NCI-H748 treated with DMSO at 0.1 percent for 48 hours (cell line): ENCODE data around the gene TTC9.

Experiments
- DNase-seq: peaks from one replicate; lab custom pipeline; 2025; lab: John Stamatoyannopoulos, UW

TTC9 gene

DNA sequence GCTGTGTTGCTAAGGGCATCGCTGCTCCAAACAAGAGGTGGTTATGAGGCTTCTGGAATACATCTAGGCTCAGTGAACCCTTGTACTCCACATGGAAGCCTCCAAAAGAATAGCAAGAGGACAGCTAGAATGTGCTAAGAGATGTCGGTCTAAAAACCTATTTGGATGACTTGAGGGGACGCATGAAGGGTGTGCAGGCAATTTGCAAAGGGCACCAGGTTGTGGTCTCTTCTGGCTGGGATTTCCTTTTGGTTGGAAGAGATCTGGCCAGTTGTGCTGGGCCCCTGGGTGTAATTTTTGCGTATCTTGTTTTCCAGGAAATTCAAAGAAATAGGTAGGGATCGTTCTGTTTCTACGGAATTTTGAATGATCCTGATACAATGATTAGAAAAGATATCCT, 4.2 kb downstream of the TTC9 start:
- DNase-seq, result no peak

GRCh38 chr14:70646705-70647104, 5.0 kb downstream of the TTC9 start:
- no peak for DNase-seq

DNA sequence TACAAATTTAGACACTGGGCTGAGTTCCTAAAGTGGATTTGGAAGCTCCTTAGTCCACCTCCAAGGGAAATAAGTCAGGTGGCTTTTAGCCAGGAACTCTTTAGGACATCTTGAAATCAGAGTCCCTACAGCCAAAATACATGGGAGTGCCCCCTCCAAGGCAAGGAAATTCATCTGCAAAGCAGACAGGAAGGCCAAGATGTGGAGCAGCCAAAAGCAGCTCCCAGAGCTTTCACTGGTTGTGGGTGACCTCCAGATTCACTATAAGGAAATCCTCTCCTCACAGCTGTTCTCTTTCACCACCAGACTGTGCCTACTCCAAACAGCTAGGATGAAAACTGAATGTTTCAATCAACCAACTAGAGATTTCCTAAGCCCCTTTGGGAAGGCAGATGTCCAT, 6.6 kb downstream of the TTC9 start:
- DNase-seq, result no peak

DNA sequence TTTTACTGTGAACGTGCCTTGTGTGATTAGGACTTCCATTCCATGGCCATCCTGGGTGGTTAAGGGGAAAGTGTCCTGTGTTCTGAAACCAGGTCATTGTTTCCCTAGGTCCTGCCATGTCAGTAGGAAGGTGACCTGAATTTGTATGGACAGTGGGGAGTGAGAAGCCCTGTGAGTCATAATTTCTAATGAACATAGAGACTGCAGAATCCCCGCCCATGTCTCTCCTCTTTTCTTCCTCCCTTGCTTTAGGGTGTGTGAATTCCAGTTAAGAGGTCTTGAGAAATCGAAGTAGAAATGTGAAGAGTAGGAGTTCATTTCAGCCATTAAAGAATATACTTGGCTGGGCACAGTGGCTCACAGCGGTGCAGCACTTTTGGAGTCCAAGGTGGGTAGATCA, 8.1 kb downstream of the TTC9 start:
- DNase-seq, result no peak

DNA sequence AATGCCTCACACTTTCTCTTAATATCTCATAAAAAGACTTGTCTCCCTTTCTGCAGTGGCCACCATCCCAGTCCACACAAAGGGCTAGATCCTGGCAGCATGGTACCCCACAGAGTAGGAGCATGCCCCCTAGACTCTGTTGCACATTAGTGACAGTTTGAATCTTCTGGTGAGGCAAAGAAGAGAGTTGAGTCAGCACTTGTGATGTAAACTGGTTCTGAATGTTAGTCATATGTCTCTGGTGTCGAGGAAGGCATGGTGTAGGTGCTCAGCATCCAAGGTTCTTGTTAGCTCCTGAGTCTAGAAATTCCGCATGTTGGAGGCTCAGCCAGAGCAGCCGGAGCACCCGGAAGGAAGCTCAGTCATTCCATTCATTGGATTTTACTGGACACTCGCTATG, 9.8 kb downstream of the TTC9 start:
- no peak for DNase-seq

DNA sequence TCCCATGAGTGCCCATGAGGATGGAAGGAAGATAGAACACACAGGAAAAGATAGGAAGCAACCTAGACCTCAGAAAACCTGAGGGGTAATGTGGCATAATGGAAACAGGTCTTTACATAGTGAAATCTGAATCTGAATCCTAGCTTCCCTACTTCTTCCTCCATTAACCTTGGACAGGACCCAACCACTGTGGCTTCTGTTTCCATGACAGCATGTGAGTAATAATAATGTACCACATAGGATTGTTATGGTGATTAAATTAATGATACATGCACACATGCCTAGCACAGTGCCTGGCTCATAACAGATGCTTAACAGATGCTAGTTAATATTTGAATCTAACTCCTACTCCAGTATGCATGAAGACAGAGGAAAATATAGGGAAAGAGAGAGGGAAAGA, 11.2 kb downstream of the TTC9 start:
- DNase-seq, result no peak

GRCh38 chr14:70653662-70654061, 11.9 kb downstream of the TTC9 start:
- DNase-seq, result no peak

DNA sequence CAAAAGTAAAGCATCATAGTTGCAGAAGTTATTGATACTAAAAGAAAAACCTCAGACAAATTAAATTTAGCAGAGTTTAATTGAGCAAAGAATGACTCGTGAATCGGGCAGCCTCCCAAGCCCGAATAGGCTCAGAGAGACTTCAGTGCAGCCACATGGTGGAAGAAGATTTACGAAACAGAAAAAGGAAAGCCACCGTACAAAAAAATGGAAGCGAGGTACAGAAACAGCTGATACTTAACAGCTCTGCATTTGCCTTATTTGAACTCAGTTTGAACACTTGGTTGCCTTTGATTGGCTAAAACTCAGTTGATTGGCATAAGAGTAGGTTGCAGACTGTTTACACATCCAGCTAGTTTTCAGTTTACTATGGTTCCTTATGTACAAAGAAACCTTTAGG, 12.9 kb downstream of the TTC9 start:
- no peak for DNase-seq

- no peak for DNase-seq
Observed at GRCh38 chr14:70655110-70655826, 13.6 kb downstream of the TTC9 start.

DNA sequence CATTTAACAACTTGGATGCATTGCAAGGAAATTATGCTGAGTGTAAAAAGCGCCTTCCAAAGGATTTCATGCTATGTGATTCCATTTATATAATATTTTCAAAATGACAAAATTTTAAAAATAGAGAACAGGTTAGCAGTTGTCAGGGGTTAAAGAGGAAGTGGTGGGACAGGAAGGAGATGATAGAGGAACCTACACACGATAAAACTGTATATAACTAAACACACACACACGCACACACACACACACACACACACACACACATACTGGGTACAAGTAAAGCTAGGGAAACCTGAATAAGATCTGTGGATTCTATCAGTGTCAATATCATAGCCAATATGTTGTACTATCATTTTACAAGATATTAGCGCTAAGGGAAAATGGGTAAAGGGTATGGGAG, 17.2 kb downstream of the TTC9 start:
- no peak for DNase-seq

DNA sequence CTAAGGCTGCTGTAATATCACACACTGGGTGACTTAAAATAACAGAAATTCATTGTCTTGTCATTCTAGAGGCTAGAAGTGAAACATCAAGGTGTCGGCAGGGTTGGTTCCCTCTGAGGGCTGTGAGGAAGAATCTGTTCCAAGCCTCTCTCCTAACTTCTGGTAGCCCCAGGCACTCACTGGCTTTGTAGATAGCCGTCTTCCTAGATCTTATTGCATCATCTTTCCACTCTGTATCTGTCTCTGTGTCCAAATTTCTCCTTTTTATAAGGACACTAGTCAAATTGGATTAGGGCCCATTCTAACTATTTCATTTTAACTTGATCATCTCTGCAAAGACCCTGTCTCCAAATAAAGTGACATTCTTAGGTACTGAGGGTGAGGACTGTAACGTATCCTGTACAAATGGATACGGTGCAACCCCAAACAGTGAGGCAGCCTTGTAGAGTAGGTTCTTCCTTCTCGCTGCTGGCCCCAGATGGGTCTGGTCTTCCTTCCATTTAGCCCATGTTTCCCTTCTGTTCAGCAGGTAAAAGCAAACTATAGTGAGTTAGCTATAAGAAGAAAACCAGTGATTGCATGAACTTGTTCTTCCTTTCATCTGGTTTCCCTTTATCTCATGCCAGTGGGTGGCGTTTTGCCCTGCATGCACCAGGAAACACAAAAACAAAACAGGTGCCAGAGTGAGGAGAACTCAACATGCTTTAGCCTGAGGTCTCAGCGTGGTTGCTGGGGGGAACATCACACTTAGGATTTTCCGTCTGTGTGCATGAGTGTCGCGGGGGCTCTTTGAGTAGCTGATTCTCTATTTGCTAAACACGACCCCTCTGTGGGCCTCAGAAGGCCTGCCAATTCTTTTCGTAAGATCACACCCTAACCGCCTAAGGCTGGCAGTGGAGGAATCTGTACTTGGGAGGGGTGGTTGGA, 19.5 kb downstream of the TTC9 start:
- DNase-seq, result no peak

DNA sequence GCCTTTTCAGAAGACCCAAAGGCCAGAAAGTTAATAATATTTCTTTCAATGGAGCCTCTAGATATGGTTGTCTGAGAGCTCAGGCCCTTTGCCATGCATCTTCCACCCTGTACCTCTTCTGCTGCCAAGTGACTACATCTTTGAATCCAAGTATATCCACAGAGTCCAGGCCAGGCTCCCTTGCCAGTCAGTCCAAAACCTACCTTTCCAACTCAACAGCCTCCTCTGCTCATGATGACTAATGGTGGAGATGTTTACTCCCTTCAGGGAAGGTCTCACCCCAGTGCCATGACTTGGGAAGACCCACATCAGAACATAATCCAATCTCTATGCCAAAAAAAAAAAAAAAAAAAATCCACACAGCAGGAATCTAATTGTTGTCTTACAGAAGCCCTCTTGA, 20.4 kb downstream of the TTC9 start:
- DNase-seq, result no peak

GRCh38 chr14:70662816-70663215, 21.1 kb downstream of the TTC9 start:
- no peak for DNase-seq

GRCh38 chr14:70663707-70664179, 22.0 kb downstream of the TTC9 start:
- DNase-seq, result no peak

- DNase-seq, result no peak
Observed at GRCh38 chr14:70664698-70665447, 23.2 kb downstream of the TTC9 start.

DNA sequence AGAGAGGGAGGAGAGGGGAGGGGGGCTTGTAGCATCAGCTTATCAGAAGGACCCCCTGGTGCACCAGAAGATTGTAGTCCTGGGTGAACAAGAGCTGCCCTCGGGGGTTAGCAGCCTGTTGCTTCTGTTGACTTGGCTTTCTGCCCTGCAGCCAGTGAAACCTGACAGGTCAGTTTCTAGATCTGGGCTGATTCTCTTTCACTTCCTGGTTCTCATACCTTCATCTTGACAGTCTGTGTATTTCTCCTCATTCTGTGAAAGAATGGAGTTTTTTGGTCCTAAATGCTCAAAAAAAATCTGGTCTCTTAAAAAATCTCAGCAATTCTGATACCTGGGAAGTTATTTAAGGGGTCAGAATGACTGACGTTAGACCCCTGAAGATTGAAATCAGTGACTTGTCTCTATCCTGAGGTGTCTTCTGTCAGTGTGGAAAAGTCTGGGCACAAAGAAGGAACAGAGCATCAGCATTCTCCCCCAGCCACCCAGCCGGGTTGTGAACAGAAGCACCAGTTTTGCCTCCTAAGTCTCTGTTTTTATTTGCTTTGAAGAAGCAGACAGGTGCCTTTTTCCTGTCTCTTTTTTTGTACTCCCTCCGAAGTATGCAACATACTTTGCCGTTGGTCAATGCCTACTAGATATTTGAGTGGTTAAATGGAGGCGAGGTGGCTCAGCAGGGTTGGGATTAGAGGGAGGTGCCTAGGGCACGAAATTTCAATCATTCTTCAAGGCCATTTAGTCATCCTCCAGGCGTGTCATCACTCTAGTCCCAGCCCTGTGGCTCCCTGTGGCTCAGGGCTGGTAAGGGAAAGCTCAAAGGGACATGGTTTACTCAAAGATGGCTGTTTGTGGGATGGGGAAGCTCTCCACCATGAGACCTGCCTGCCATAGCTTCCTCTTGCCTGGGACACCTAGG, 24.0 kb downstream of the TTC9 start:
- DNase-seq, result no peak

GRCh38 chr14:70666361-70666686, 24.6 kb downstream of the TTC9 start:
- no peak for DNase-seq

DNA sequence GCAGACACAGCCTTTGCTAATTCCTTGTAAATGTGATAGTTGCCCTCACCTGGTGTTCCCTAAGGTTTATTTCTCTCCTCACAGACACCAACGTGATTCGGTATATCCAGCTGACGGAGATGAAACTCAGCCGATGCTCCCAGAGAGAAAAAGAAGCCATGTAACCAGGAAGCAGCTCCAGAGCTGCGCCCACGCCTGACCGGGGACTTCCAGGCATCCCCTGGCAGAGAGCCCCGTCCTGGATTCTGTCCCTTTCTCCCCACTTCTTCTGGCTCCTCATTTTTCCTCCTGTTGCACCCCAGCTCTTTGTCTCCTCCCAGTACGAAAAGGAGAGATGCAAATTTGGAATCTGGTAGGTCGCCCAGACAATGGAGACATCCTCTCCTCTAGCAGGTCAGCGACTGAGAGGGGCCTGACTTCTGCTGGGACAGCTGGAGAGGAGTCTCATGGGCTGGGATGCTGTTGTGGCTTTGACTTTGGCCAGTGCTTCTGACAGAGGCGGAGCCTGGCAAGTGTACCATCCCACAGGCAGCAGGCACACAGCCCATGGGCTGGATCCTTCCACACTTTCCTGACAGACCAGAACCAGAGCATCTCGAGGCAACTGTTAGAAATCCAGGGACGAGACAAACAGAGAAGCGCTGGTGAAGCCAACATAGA, 29.4 kb downstream of the TTC9 start:
- DNase-seq, result no peak

DNA sequence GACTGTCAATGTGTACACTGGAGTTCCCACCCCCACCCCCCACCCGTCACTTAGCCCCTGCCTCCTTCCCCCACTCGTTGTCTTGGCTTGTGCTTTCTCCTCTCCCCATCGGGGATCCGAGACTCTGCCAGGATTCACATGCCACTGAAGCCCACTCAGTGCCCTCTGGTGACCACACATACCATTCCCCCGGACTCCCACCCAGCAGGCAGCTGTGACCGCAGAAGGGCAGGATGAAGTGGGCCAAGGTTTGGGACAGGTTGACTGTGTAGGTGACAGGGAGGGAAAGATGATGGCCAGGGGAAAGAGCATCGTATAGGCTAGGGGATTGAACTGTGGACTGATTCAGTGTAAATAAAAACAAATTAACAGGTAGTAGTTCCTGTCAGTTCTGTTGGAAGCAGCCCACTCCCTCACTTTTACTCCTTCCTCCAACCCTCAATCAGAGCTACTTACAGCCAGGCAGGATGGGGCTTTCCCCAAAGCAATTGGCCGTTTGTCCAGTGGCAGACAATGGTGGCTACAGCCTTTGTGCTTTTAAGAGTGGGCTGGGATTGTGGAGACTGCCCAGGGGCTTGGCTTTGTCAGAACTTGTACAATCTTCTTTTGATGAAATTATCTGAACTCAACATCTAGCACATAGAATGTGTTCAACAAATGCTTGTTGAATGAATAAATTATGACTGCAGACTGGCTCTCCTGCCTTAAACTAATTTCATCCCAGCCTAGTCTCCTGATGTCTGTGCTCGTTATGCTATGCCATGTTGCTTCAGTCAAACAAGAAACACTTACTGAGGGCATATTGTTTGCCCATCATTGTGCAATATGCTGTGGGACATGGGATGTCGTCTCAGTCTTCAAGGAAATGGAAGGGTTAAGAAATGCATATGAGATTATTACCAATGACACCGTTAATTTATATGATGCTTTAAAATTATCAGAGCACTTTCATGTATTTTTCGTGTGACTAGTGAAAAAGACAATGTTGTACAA, 30.2 kb downstream of the TTC9 start:
- DNase-seq, result no peak

DNA sequence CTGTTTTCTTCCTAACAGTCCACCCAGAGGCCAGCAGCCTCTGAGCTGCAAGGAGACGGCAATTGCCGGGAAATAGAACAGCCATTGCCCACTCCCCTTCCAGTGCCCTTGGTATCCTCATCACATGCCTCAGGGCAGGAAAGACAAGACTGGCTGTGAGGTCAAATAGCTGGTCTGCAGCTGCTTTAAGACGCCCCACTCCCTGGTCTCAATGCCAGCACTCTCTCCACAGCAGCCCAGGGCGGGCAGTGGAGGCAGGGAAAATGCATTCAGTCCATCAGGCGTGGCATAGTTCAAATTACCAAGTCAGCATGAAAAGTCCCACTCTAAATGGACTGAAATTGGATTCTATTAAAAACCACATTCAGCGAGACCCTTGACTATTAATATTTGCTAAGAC, 35.6 kb downstream of the TTC9 start:
- DNase-seq, result no peak
